HL-60 (cell line): ENCODE measurements around the gene PRR13.

Source experiments
- DNase-seq, 2 experiments: peaks; one replicate each; pipeline ENCODE4 v3.0.0-alpha.2; 2010 to 2020; ENCODE audit warnings: low read depth in 1 of 2, low spot score in 1 of 2
- H3K27ac ChIP-seq: fragments of 250-450 bp; sonication (Bioruptor Pico); replicated peaks from 2 replicates; pipeline ENCODE4 v1.5.1; 2020; ENCODE audit warnings: mild to moderate bottlenecking, moderate library complexity
- H3K27me3 ChIP-seq: fragments of 250-450 bp; sonication (Bioruptor Pico); 2 replicates; pipeline ENCODE4 v1.5.1; 2021; ENCODE audit warnings: mild to moderate bottlenecking, moderate library complexity; ENCODE audit not compliant: insufficient read depth, poor library complexity, severe bottlenecking
- H3K4me3 ChIP-seq: replicated peaks from 2 replicates; pipeline ENCODE4 v1.5.1; 2011; ENCODE audit warnings: mild to moderate bottlenecking, control low read depth, low read length; ENCODE audit not compliant: insufficient read depth
- GABPA ChIP-seq: IDR thresholded peaks from 2 replicates; pipeline ENCODE4 v1.6.1; 2012; ENCODE audit warnings: low read depth
- POLR2AphosphoS5 ChIP-seq: IDR thresholded peaks from 2 replicates; pipeline ENCODE4 v1.6.1; 2012; ENCODE audit warnings: low read depth
- SPI1 ChIP-seq: IDR thresholded peaks from 2 replicates; pipeline ENCODE4 v1.6.1; 2012; ENCODE audit warnings: low read depth, mild to moderate bottlenecking, borderline replicate concordance
- TF ChIP-seq, protein P1 (sequence below): IDR thresholded peaks from one replicate; pipeline ENCODE4 v1.5.1; 2011; ENCODE audit warnings: low read length, control low read depth, inconsistent platforms; ENCODE audit not compliant: insufficient read depth
- TF ChIP-seq, protein P2 (sequence below): IDR thresholded peaks from 2 replicates; pipeline ENCODE4 v1.6.1; 2012; ENCODE audit warnings: low read depth; ENCODE audit not compliant: insufficient replicate concordance

Gene PRR13

DNA sequence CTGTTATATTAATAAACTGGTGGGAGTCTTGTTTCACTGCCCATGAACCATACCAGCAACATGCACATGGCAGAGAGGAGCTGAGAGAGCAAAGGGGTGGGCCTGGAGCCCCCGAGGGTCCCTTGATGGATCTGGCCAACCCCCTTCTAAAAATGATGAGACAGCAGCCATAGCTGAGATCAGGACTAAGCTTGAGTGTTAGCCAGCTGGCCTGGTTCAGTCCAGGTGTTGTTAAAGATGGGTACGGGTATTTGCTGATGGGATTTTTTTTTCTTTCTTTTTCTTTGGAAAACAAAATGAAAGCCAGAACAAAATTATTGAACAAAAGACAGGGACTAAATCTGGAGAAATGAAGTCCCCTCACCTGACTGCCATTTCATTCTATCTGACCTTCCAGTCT is 26.3 kb downstream of the PRR13 start:
- DNase-seq: no peak
- TF ChIP-seq SPI1 (no peak), GABPA (no peak), POLR2AphosphoS5 (no peak)
- TF ChIP-seq, protein P1, sequence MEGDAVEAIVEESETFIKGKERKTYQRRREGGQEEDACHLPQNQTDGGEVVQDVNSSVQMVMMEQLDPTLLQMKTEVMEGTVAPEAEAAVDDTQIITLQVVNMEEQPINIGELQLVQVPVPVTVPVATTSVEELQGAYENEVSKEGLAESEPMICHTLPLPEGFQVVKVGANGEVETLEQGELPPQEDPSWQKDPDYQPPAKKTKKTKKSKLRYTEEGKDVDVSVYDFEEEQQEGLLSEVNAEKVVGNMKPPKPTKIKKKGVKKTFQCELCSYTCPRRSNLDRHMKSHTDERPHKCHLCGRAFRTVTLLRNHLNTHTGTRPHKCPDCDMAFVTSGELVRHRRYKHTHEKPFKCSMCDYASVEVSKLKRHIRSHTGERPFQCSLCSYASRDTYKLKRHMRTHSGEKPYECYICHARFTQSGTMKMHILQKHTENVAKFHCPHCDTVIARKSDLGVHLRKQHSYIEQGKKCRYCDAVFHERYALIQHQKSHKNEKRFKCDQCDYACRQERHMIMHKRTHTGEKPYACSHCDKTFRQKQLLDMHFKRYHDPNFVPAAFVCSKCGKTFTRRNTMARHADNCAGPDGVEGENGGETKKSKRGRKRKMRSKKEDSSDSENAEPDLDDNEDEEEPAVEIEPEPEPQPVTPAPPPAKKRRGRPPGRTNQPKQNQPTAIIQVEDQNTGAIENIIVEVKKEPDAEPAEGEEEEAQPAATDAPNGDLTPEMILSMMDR: no peak
- TF ChIP-seq, protein P2, sequence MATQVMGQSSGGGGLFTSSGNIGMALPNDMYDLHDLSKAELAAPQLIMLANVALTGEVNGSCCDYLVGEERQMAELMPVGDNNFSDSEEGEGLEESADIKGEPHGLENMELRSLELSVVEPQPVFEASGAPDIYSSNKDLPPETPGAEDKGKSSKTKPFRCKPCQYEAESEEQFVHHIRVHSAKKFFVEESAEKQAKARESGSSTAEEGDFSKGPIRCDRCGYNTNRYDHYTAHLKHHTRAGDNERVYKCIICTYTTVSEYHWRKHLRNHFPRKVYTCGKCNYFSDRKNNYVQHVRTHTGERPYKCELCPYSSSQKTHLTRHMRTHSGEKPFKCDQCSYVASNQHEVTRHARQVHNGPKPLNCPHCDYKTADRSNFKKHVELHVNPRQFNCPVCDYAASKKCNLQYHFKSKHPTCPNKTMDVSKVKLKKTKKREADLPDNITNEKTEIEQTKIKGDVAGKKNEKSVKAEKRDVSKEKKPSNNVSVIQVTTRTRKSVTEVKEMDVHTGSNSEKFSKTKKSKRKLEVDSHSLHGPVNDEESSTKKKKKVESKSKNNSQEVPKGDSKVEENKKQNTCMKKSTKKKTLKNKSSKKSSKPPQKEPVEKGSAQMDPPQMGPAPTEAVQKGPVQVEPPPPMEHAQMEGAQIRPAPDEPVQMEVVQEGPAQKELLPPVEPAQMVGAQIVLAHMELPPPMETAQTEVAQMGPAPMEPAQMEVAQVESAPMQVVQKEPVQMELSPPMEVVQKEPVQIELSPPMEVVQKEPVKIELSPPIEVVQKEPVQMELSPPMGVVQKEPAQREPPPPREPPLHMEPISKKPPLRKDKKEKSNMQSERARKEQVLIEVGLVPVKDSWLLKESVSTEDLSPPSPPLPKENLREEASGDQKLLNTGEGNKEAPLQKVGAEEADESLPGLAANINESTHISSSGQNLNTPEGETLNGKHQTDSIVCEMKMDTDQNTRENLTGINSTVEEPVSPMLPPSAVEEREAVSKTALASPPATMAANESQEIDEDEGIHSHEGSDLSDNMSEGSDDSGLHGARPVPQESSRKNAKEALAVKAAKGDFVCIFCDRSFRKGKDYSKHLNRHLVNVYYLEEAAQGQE: no peak
- Histone ChIP-seq H3K4me3 (no peak overlapping the region), H3K27me3 (no peaks in the 10 kb centered on the region), H3K27ac (no peak overlapping the region)

DNA sequence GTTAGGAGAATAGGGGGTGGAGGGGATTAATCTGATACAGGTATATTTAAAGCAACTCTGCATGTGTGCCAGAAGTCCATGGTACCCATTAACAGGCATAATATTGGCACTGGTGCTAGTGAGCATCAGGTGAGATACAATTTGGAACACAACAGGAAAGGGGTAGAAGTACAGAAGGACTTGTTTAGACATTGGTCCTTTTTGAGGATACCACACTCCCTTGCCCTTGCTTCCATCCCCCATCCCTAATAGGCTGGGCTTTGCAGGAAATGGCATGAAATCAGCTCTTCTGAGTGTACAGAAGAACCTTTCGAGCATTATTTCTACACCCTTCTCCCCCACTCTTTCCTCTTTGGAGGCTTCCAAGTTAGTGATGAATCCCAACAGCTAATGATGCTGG is 26.7 kb downstream of the PRR13 start:
- Histone ChIP-seq H3K4me3 (no peak overlapping the region), H3K27ac (no peak overlapping the region), H3K27me3 (no peaks in the 10 kb centered on the region)
- no peak for DNase-seq
- TF ChIP-seq SPI1 (no peak), POLR2AphosphoS5 (no peak), GABPA (no peak)
- TF ChIP-seq, protein P1: no peak
- TF ChIP-seq, protein P2: no peak

DNA sequence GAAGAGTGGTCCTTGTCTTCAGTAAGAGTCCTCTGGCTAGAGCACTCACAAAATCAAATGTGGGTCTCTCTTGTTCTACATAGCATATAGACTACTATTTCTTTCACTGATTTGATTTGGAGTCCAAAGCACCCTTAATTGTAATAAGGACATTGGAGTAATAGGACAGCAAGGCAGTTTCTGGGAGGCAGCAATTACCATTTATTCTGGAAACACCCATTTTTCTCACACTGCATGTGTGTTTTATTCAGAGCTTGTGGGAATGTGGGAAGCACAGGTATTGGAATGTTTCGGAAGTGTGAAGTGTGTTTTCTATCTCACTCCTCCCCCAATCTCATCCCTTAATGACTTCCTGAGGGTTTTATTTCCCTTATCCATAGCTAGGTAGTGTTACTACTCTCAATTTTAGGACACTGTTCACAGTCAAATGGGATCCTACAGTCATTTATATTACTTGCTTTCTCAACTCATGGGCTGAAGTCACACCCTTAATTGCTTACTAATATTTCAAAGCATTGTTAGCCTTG is 30.6 kb downstream of the PRR13 start:
- no peak for DNase-seq
- no peak overlapping the region for H3K27ac ChIP-seq
- no peak overlapping the region for H3K4me3 ChIP-seq
- TF ChIP-seq POLR2AphosphoS5 (no peak), GABPA (no peak), SPI1 (no peak)
- TF ChIP-seq, protein P1: no peak
- TF ChIP-seq, protein P2: no peak
- H3K27me3 ChIP-seq: no peaks in the 10 kb centered on the region
